Vagina (tissue), 2 donors: ENCODE results near the gene ANO1. TPM values are rescaled to one million over a fixed set of nuclear protein-coding genes. Genes with fewer than 3 reads are reported as not detected.
"Not testable (repeated sequence)": the region's sequence is repeated elsewhere in the genome, so short reads cannot be mapped to it uniquely, and the experiment has no call there.

ENCODE experiments used
- DNase-seq, 2 donors: peaks; one replicate each; pipeline ENCODE4 v3.0.0-alpha.2; 2017; ENCODE audit errors: extremely low spot score in 2 of 2
- H3K27ac ChIP-seq: fragments of 200-600 bp; sonication (generic); one replicate; pipeline ENCODE4 v1.5.1; 2019
- H3K27me3 ChIP-seq: fragments of 200-600 bp; sonication (generic); one replicate; pipeline ENCODE4 v1.5.1; 2019
- H3K36me3 ChIP-seq, 2 donors: fragments of 200-600 bp; sonication (generic); one replicate each; pipeline ENCODE4 v1.5.1; 2017 to 2019
- H3K4me1 ChIP-seq: fragments of 200-600 bp; sonication (generic); one replicate; pipeline ENCODE4 v1.5.1; 2019
- H3K4me3 ChIP-seq, 2 donors: fragments of 200-600 bp; sonication (generic); 1 replicate in 1 of 2; 2 replicates in 1 of 2; pipeline ENCODE4 v1.5.1; 2016 to 2019
- H3K9me3 ChIP-seq: fragments of 200-600 bp; sonication (generic); one replicate; pipeline ENCODE4 v1.5.1; 2019
- CTCF ChIP-seq, 3 experiments: fragments of 450-650 bp in 2 of 3; fragments of 200-600 bp in 1 of 3; sonication (generic) in 1 of 3; IDR thresholded peaks; one replicate each; pipeline ENCODE4 v1.5.1; 2017 to 2019; ENCODE audit warnings: antibody characterized with exemption in 3 of 3, mild to moderate bottlenecking in 2 of 3, moderate library complexity in 2 of 3
- POLR2A ChIP-seq, 2 donors: fragments of 450-650 bp; IDR thresholded peaks; one replicate each; pipeline ENCODE4 v1.6.1; 2017; ENCODE audit warnings: antibody characterized with exemption in 2 of 2, mild to moderate bottlenecking in 2 of 2, moderate library complexity in 2 of 2
- POLR2AphosphoS5 ChIP-seq, 2 donors: sonication (generic); formaldehyde crosslinking; IDR thresholded peaks; one replicate each; pipeline ENCODE4 v1.9.0; 2017; ENCODE audit warnings: antibody characterized with exemption in 2 of 2, mild to moderate bottlenecking in 2 of 2, low read depth in 1 of 2; ENCODE audit not compliant: insufficient read depth in 1 of 2
- intact Hi-C: fragments of 100-400 bp; cut with DNase I; formaldehyde crosslinking; loops from one replicate; pipeline ENCODE4 v1.15.1; 2023
- total RNA-seq: library from RNA; depleted of rRNA; stranded (reverse); fragments of >200 nt; gene quantifications from one replicate; pipeline ENCODE4 v1.2.3, GENCODE V29; 2016

Gene ANO1
- total RNA-seq, 1 donor from 2014 or later: 40.8 TPM

- no peaks in the 10 kb centered on the region for H3K4me1 ChIP-seq
- peak; percentile 52 to 91 for DNase-seq
- no peak overlapping the region for H3K4me3 ChIP-seq
- intact Hi-C loops: no loop called here
- H3K9me3 ChIP-seq: peaks cover 7% of the 10 kb centered on the region
- TF ChIP-seq CTCF (IDR thresholded peaks at IDR 0.05) (no peak), POLR2A (IDR thresholded peaks at IDR 0.05) (no peak)
- no peaks in the 10 kb centered on the region for H3K36me3 ChIP-seq
- no peaks in the 10 kb centered on the region for H3K27me3 ChIP-seq
- no peak overlapping the region for H3K27ac ChIP-seq
Observed at GRCh38 chr11:70034740-70035365, 43.3 kb upstream of the ANO1 start.

GRCh38 chr11:70035665-70036064 is 42.5 kb upstream of the ANO1 start:
- H3K4me1 ChIP-seq, H3K4me3 ChIP-seq, DNase-seq, H3K27ac ChIP-seq, H3K27me3 ChIP-seq, intact Hi-C loops, H3K9me3 ChIP-seq, H3K36me3 ChIP-seq: not testable (repeated sequence)

- DNase-seq: peak; percentile 49 to 93
- no peak for TF ChIP-seq CTCF (IDR thresholded peaks at IDR 0.05)
- no peak for TF ChIP-seq POLR2AphosphoS5 (IDR thresholded peaks at IDR 0.05; ENCODE audit: insufficient read depth in 1 of 2, low read depth in 1 of 2)
- TF ChIP-seq POLR2A (IDR thresholded peaks at IDR 0.05): no peak
- Histone ChIP-seq H3K9me3 (peaks cover 7% of the 10 kb centered on the region), H3K27ac (no peak overlapping the region), H3K4me3 (no peak overlapping the region), H3K27me3 (no peaks in the 10 kb centered on the region), H3K36me3 (no peaks in the 10 kb centered on the region), H3K4me1 (no peaks in the 10 kb centered on the region)
- intact Hi-C loops: no loop called here
Observed at GRCh38 chr11:70036971-70037882, 40.9 kb upstream of the ANO1 start.

GRCh38 chr11:70038034-70038834 is 39.9 kb upstream of the ANO1 start:
- Histone ChIP-seq H3K36me3 (no peaks in the 10 kb centered on the region), H3K27me3 (no peaks in the 10 kb centered on the region), H3K9me3 (peaks cover 7% of the 10 kb centered on the region), H3K4me1 (no peaks in the 10 kb centered on the region), H3K27ac (no peak overlapping the region), H3K4me3 (no peak overlapping the region)
- no peak for TF ChIP-seq CTCF (IDR thresholded peaks at IDR 0.05)
- TF ChIP-seq POLR2AphosphoS5 (IDR thresholded peaks at IDR 0.05; ENCODE audit: insufficient read depth in 1 of 2, low read depth in 1 of 2): no peak
- TF ChIP-seq POLR2A (IDR thresholded peaks at IDR 0.05): no peak
- intact Hi-C loops: no loop called here
- DNase-seq: peak; percentile 43 to 54

GRCh38 chr11:70040452-70040851 is 37.7 kb upstream of the ANO1 start:
- TF ChIP-seq CTCF (IDR thresholded peaks at IDR 0.05) (no peak), POLR2A (IDR thresholded peaks at IDR 0.05) (no peak), POLR2AphosphoS5 (IDR thresholded peaks at IDR 0.05; ENCODE audit: insufficient read depth in 1 of 2, low read depth in 1 of 2) (no peak)
- H3K27me3 ChIP-seq: no peaks in the 10 kb centered on the region
- no peak overlapping the region for H3K4me3 ChIP-seq
- intact Hi-C loops: no loop called here
- H3K4me1 ChIP-seq: no peaks in the 10 kb centered on the region
- H3K9me3 ChIP-seq: peaks cover 7% of the 10 kb centered on the region
- DNase-seq: peak; percentile 28 to 37
- no peak overlapping the region for H3K27ac ChIP-seq
- H3K36me3 ChIP-seq: no peaks in the 10 kb centered on the region
